Measurements from ENCODE around the gene PRCD. TPM values are rescaled to one million over a fixed set of nuclear protein-coding genes. Genes with fewer than 3 reads are reported as not detected.

The PRCD gene
- total and polyA plus RNA-seq, 12 donors: 1.5 to 17.3 (median 2.6) TPM

GRCh38 chr17:76593959-76594358, 54.1 kb downstream of the PRCD start:
- intact Hi-C loops (cut with DNase I): no loop called here
- TF ChIP-seq, protein P1, sequence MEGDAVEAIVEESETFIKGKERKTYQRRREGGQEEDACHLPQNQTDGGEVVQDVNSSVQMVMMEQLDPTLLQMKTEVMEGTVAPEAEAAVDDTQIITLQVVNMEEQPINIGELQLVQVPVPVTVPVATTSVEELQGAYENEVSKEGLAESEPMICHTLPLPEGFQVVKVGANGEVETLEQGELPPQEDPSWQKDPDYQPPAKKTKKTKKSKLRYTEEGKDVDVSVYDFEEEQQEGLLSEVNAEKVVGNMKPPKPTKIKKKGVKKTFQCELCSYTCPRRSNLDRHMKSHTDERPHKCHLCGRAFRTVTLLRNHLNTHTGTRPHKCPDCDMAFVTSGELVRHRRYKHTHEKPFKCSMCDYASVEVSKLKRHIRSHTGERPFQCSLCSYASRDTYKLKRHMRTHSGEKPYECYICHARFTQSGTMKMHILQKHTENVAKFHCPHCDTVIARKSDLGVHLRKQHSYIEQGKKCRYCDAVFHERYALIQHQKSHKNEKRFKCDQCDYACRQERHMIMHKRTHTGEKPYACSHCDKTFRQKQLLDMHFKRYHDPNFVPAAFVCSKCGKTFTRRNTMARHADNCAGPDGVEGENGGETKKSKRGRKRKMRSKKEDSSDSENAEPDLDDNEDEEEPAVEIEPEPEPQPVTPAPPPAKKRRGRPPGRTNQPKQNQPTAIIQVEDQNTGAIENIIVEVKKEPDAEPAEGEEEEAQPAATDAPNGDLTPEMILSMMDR (IDR thresholded peaks at IDR 0.05): no peak
- ATAC-seq: no peak

DNA sequence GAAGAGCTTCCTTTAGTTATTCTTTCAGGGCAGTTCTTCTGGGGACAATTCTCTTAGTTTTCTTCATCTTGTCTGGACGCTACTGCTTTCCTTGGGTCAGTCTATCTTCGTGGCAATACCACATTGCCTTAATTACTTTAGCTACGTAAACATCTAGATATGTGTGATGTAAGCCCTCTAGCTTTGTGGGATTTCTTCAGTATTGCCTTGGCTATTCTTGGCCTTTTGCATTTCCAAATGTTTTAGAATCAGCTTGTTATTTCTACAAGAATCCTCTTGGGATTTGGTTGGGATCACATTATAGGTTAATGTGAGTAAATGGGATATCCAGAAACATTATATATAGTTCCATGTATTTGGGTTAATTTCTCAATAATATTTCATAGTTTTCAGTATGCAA, 54.8 kb downstream of the PRCD start:
- Histone ChIP-seq H3K4me3 (no peak overlapping the region), H3K27ac (no peak overlapping the region), H3K36me3 (no peaks in the 10 kb centered on the region), H3K9me3 (no peaks in the 10 kb centered on the region), H3K27me3 (peaks cover 0 to 3% (median 0%) of the 10 kb centered on the region in 7 donors), H3K4me1 (peaks cover 0 to 22% (median 0%) of the 10 kb centered on the region in 9 donors)
- DNase-seq (no peak), ATAC-seq (no peak)
- TF ChIP-seq, protein P1 (IDR thresholded peaks at IDR 0.05): no peak
- intact Hi-C loops (cut with DNase I): no loop called here
- WGBS, 2 donors: 69 to 77% methylated on average over 3 of the region's 3 CpGs

More at GRCh38 chr17:76593959-76594358, 54.1 kb downstream of the PRCD start:
- peaks cover 0 to 19% (median 0%) of the 10 kb centered on the region in 9 donors for H3K4me1 ChIP-seq
- H3K9me3 ChIP-seq: no peaks in the 10 kb centered on the region
- no peaks in the 10 kb centered on the region for H3K36me3 ChIP-seq
- H3K4me3 ChIP-seq: no peak overlapping the region
- H3K27ac ChIP-seq: no peak overlapping the region
- H3K27me3 ChIP-seq: peaks cover 0 to 8% (median 0%) of the 10 kb centered on the region in 7 donors
- 85 to 90% methylated on average over 4 of the region's 4 CpGs for WGBS, 2 donors
- no peak for DNase-seq

Other genes starting within 250 kb of the PRCD start
- gene QRICH2, start 231.8 kb upstream of the PRCD start, total RNA-seq: 1 to 10 TPM in 9 of 10 donors, under 1 TPM in 1; 0.98 to 2.7 (median 1.6) TPM
- gene QRICH2, start 231.8 kb upstream of the PRCD start, polyA plus RNA-seq: 1 to 10 TPM; 2.6 to 8.9 TPM
- 10 to 100 TPM; 27.6 to 43.7 (median 34.7) TPM for gene PRPSAP1, start 186.1 kb upstream of the PRCD start, total RNA-seq
- gene PRPSAP1, start 186.1 kb upstream of the PRCD start, polyA plus RNA-seq: 10 to 100 TPM; 26.4 to 30.5 TPM
- 10 to 100 TPM in 2 of 10 donors, 1 to 10 TPM in 8; 1.7 to 17.3 (median 3.2) TPM for gene SPHK1, start 155.4 kb upstream of the PRCD start, total RNA-seq
- 10 to 100 TPM in 1 of 2 donors, 1 to 10 TPM in 1; 3.5 to 20.8 TPM for gene SPHK1, start 155.4 kb upstream of the PRCD start, polyA plus RNA-seq
- gene UBE2O, start 86.9 kb upstream of the PRCD start, total RNA-seq: 10 to 100 TPM; 31.0 to 39.0 (median 36.9) TPM
- gene UBE2O, start 86.9 kb upstream of the PRCD start, polyA plus RNA-seq: 10 to 100 TPM in 1 of 2 donors, 1 to 10 TPM in 1; 9.1 to 22.5 TPM
- under 1 TPM in 1 of 10 donors, not detected in 9; 0.98 TPM for gene AANAT, start 72.4 kb upstream of the PRCD start, total RNA-seq
- under 1 TPM in 1 of 2 donors, not detected in 1; 0.73 TPM for gene AANAT, start 72.4 kb upstream of the PRCD start, polyA plus RNA-seq
- 10 to 100 TPM in 4 of 10 donors, 1 to 10 TPM in 6; 6.5 to 33.1 (median 7.7) TPM for gene RHBDF2, start 38.6 kb upstream of the PRCD start, total RNA-seq
- 10 to 100 TPM; 13.5 to 27.0 TPM for gene RHBDF2, start 38.6 kb upstream of the PRCD start, polyA plus RNA-seq
- 10 to 100 TPM in 9 of 10 donors, 1 to 10 TPM in 1; 9.3 to 50.5 (median 17.9) TPM for gene CYGB, start 2.3 kb upstream of the PRCD start, total RNA-seq
- gene CYGB, start 2.3 kb upstream of the PRCD start, polyA plus RNA-seq: 10 to 100 TPM; 36.0 to 57.7 TPM
- 1 to 10 TPM; 3.7 to 8.4 (median 6.1) TPM for gene ST6GALNAC2, start 45.8 kb downstream of the PRCD start, total RNA-seq
- 1 to 10 TPM; 1.5 to 4.5 TPM for gene ST6GALNAC2, start 45.8 kb downstream of the PRCD start, polyA plus RNA-seq
- gene ST6GALNAC1, start 103.7 kb downstream of the PRCD start, total RNA-seq: 1 to 10 TPM; 1.9 to 6.4 (median 3.3) TPM
- gene ST6GALNAC1, start 103.7 kb downstream of the PRCD start, polyA plus RNA-seq: 1 to 10 TPM; 3.4 to 7.3 TPM
- gene MXRA7, start 170.9 kb downstream of the PRCD start, total RNA-seq: 100 to 1,000 TPM; 298 to 586 (median 488) TPM
- gene MXRA7, start 170.9 kb downstream of the PRCD start, polyA plus RNA-seq: 100 to 1,000 TPM; 121 to 199 TPM
- 10 to 100 TPM; 34.6 to 79.3 (median 43.2) TPM for gene JMJD6, start 186.6 kb downstream of the PRCD start, total RNA-seq
- gene JMJD6, start 186.6 kb downstream of the PRCD start, polyA plus RNA-seq: 10 to 100 TPM; 36.1 to 56.5 TPM
- 10 to 100 TPM; 18.0 to 29.9 (median 24.7) TPM for gene METTL23, start 186.8 kb downstream of the PRCD start, total RNA-seq
- gene METTL23, start 186.8 kb downstream of the PRCD start, polyA plus RNA-seq: 10 to 100 TPM; 24.5 to 41.8 TPM
- gene SRSF2, start 197.3 kb downstream of the PRCD start, total RNA-seq: 100 to 1,000 TPM in 1 of 10 donors, 10 to 100 TPM in 9; 58.8 to 103 (median 76.3) TPM
- gene SRSF2, start 197.3 kb downstream of the PRCD start, polyA plus RNA-seq: 100 to 1,000 TPM in 1 of 2 donors, 10 to 100 TPM in 1; 93.4 to 109 TPM
- gene MFSD11, start 198.1 kb downstream of the PRCD start, total RNA-seq: 10 to 100 TPM; 25.1 to 34.4 (median 29.6) TPM
- 10 to 100 TPM in 1 of 2 donors, 1 to 10 TPM in 1; 9.2 to 23.2 TPM for gene MFSD11, start 198.1 kb downstream of the PRCD start, polyA plus RNA-seq